IMR-90 (cell line): Measurements from ENCODE around the gene BLTP2. TPM values are rescaled to one million over a fixed set of nuclear protein-coding genes. Genes with fewer than 3 reads are reported as not detected.
A peak's percentile ranks its signal among the peaks of the same experiment; 100 is the strongest.

ENCODE experiments used
- ATAC-seq: fragments of 200-7000 bp; cut with Tn5 transposase; 2 replicates; pipeline ENCODE4 v1.9.1; 2020; ENCODE audit warnings: low read depth, mild to moderate bottlenecking, moderate library complexity
- BruUV-seq: library from RNA; stranded (reverse); fragments of 400-500 nt; replicated peaks from 2 replicates; lab custom pipeline; 2021; lab: Mats Ljungman, UMichigan
- CTCF ChIA-PET: fragments of 300-600 bp; formaldehyde crosslinking; extraction: SDS; loops from one replicate; lab custom pipeline; 2021; ENCODE audit warnings: antibody characterized with exemption; lab: Yijun Ruan, JAX
- POLR2A ChIA-PET: fragments of 300-600 bp; sonication (Branson Sonifier 250); formaldehyde crosslinking; loops from one replicate; lab custom pipeline; 2022; ENCODE audit warnings: antibody characterized with exemption; ENCODE audit not compliant: unreplicated experiment; lab: Charles Lee
- DNase-seq: peaks from one replicate; pipeline ENCODE4 v3.0.0; 2013
- H2AFZ ChIP-seq: replicated peaks from 2 replicates; pipeline ENCODE3; 2013; ENCODE audit warnings: low read length, mild to moderate bottlenecking; ENCODE audit not compliant: poor library complexity
- H2AK5ac ChIP-seq: 2 replicates; pipeline ENCODE4 v1.6.1; 2013; ENCODE audit warnings: low read depth, low read length, inconsistent platforms
- H2AK9ac ChIP-seq: replicated peaks from 2 replicates; pipeline ENCODE3; 2013; ENCODE audit warnings: mild to moderate bottlenecking, low read depth, low read length, moderate library complexity; ENCODE audit not compliant: poor library complexity
- H2BK120ac ChIP-seq: 2 replicates; pipeline ENCODE4 v1.6.1; 2013; ENCODE audit warnings: low read depth, low read length, inconsistent platforms
- H2BK15ac ChIP-seq: 3 replicates; pipeline ENCODE4 v1.6.1; 2013; ENCODE audit warnings: low read depth, low read length, inconsistent platforms
- H2BK20ac ChIP-seq: 2 replicates; pipeline ENCODE4 v1.6.1; 2013; ENCODE audit warnings: low read depth, mild to moderate bottlenecking, inconsistent platforms, low read length, moderate library complexity
- H2BK5ac ChIP-seq: 2 replicates; pipeline ENCODE4 v1.6.1; 2013; ENCODE audit warnings: mild to moderate bottlenecking, low read depth, low read length, inconsistent platforms; ENCODE audit not compliant: poor library complexity, severe bottlenecking
- H3K14ac ChIP-seq: replicated peaks from 2 replicates; pipeline ENCODE4 v1.6.1; 2013; ENCODE audit warnings: low read depth, low read length, inconsistent platforms
- H3K18ac ChIP-seq: 2 replicates; pipeline ENCODE4 v1.6.1; 2013; ENCODE audit warnings: low read depth, low read length, control low read depth
- H3K23ac ChIP-seq: 2 replicates; pipeline ENCODE4 v1.6.1; 2013; ENCODE audit warnings: low read depth, low read length, inconsistent platforms
- H3K27ac ChIP-seq: 2 replicates; pipeline ENCODE4 v1.5.1; 2013; ENCODE audit warnings: mild to moderate bottlenecking, control low read depth, low read length; ENCODE audit not compliant: insufficient read depth
- H3K27me3 ChIP-seq: 2 replicates; pipeline ENCODE4 v1.6.1; 2013; ENCODE audit warnings: low read length; ENCODE audit not compliant: control insufficient read depth, insufficient read depth
- H3K36me3 ChIP-seq: 2 replicates; pipeline ENCODE4 v1.6.1; 2013; ENCODE audit warnings: low read length, mixed read lengths; ENCODE audit not compliant: control insufficient read depth, insufficient read depth
- H3K4ac ChIP-seq: 2 replicates; pipeline ENCODE4 v1.6.1; 2013; ENCODE audit warnings: low read depth, low read length, inconsistent platforms
- H3K4me1 ChIP-seq: 2 replicates; pipeline ENCODE4 v1.6.1; 2013; ENCODE audit warnings: low read length, mixed read lengths; ENCODE audit not compliant: control insufficient read depth, insufficient read depth
- H3K4me2 ChIP-seq: 2 replicates; pipeline ENCODE4 v1.6.1; 2013; ENCODE audit warnings: low read depth, mild to moderate bottlenecking, control low read depth, low read length, moderate library complexity
- H3K4me3 ChIP-seq: 2 replicates; pipeline ENCODE4 v1.5.1; 2013; ENCODE audit warnings: low read depth, mild to moderate bottlenecking, control low read depth, low read length, moderate library complexity; ENCODE audit not compliant: insufficient read depth
- H3K56ac ChIP-seq: 2 replicates; pipeline ENCODE4 v1.6.1; 2013; ENCODE audit warnings: low read length, inconsistent platforms; ENCODE audit not compliant: insufficient read depth; ENCODE audit errors: extremely low read depth
- H3K79me1 ChIP-seq, 2 experiments: 2 replicates each; pipeline ENCODE4 v1.6.1; 2013; ENCODE audit warnings: low read length in 2 of 2, inconsistent platforms in 1 of 2, low read depth in 1 of 2
- H3K9ac ChIP-seq: 2 replicates; pipeline ENCODE4 v1.6.1; 2013; ENCODE audit warnings: low read depth, low read length, control low read depth
- H3K9me1 ChIP-seq: 2 replicates; pipeline ENCODE4 v1.6.1; 2013; ENCODE audit warnings: low read length, inconsistent platforms; ENCODE audit not compliant: insufficient read depth
- H3K9me3 ChIP-seq: 2 replicates; pipeline ENCODE4 v1.6.1; 2013; ENCODE audit warnings: low read length; ENCODE audit not compliant: control insufficient read depth, insufficient read depth
- H4K20me1 ChIP-seq: 2 replicates; pipeline ENCODE4 v1.6.1; 2013; ENCODE audit warnings: low read length, inconsistent platforms; ENCODE audit not compliant: insufficient read depth
- H4K5ac ChIP-seq: 2 replicates; pipeline ENCODE4 v1.6.1; 2013; ENCODE audit warnings: mild to moderate bottlenecking, low read depth, low read length, control low read depth
- H4K8ac ChIP-seq, 2 experiments: 2 replicates each; pipeline ENCODE4 v1.6.1; 2013; ENCODE audit warnings: low read depth in 2 of 2, low read length in 2 of 2, control low read depth in 1 of 2, inconsistent platforms in 1 of 2
- H4K91ac ChIP-seq: 2 replicates; pipeline ENCODE4 v1.6.1; 2013; ENCODE audit warnings: low read depth, low read length, inconsistent platforms; ENCODE audit not compliant: insufficient read depth
- BHLHE40 ChIP-seq: fragments of 150-350 bp; IDR thresholded peaks from 2 replicates; pipeline ENCODE4 v1.6.1; 2016; ENCODE audit warnings: mild to moderate bottlenecking, low read depth, low read length
- CEBPB ChIP-seq: IDR thresholded peaks from 2 replicates; pipeline ENCODE4 v1.6.1; 2012; ENCODE audit warnings: low read depth, low read length, improper control_type of control experiment
- CHD1 ChIP-seq: IDR thresholded peaks from 2 replicates; pipeline ENCODE4 v1.6.1; 2012; ENCODE audit warnings: low read depth, low read length, improper control_type of control experiment
- CTCF ChIP-seq: conservative IDR thresholded peaks from 2 replicates; pipeline ENCODE4 v1.5.1; 2012; ENCODE audit warnings: mild to moderate bottlenecking, low read depth, low read length, improper control_type of control experiment
- ELK1 ChIP-seq: fragments of 150-350 bp; IDR thresholded peaks from 2 replicates; pipeline ENCODE4 v1.6.1; 2016; ENCODE audit warnings: low read depth, mild to moderate bottlenecking, low read length, moderate library complexity, borderline replicate concordance
- FOS ChIP-seq: fragments of 150-350 bp; IDR thresholded peaks from 2 replicates; pipeline ENCODE4 v1.6.1; 2016; ENCODE audit warnings: low read depth, low read length
- MAFK ChIP-seq: IDR thresholded peaks from 2 replicates; pipeline ENCODE4 v1.6.1; 2012; ENCODE audit warnings: low read depth, low read length, improper control_type of control experiment
- POLR2A ChIP-seq: IDR thresholded peaks from 2 replicates; pipeline ENCODE4 v1.6.1; 2012; ENCODE audit warnings: mild to moderate bottlenecking, low read depth, low read length
- RAD21 ChIP-seq: IDR thresholded peaks from 2 replicates; pipeline ENCODE4 v1.6.1; 2012; ENCODE audit warnings: low read length, improper control_type of control experiment
- RCOR1 ChIP-seq: IDR thresholded peaks from 2 replicates; pipeline ENCODE4 v1.6.1; 2012; ENCODE audit warnings: mild to moderate bottlenecking, low read length, improper control_type of control experiment; ENCODE audit not compliant: insufficient replicate concordance
- RFX5 ChIP-seq: IDR thresholded peaks from 2 replicates; pipeline ENCODE4 v1.8.0; 2012; ENCODE audit warnings: low read depth, mild to moderate bottlenecking, low read length, moderate library complexity
- SMC3 ChIP-seq: fragments of 150-350 bp; IDR thresholded peaks from 2 replicates; pipeline ENCODE4 v1.6.1; 2016; ENCODE audit warnings: low read depth, mild to moderate bottlenecking, antibody characterized with exemption, low read length, moderate library complexity
- USF2 ChIP-seq: fragments of 150-350 bp; IDR thresholded peaks from 2 replicates; pipeline ENCODE4 v1.6.1; 2017; ENCODE audit warnings: mild to moderate bottlenecking, antibody characterized with exemption, low read length, low read depth
- WGBS, 2 experiments: methylation state at CpG; one replicate each; pipeline versions ENCODE4 v1.1.5 to v1.1.7; 2013; ENCODE audit warnings: missing lambda C conversion rate in 2 of 2; ENCODE audit not compliant: insufficient read length in 1 of 2; ENCODE audit errors: extremely low coverage in 2 of 2; 5-methylcytosine and 5-hydroxymethylcytosine counted together
- dilution Hi-C: fragments of 300-500 bp; cut with HindIII; formaldehyde crosslinking; loops from one replicate; pipeline ENCODE4 v1.14.3; 2018; ENCODE audit warnings: low sequenced_read_pairs; ENCODE audit not compliant: unreplicated experiment
- in situ Hi-C: fragments of 300-500 bp; cut with MboI; formaldehyde crosslinking; loops from 3 replicates; pipeline ENCODE4 v1.14.3; 2019; ENCODE audit warnings: low sequenced_read_pairs, inconsistent platforms, mixed read lengths
- intact Hi-C: fragments of 100-400 bp; cut with micrococcal nuclease; formaldehyde crosslinking; loops from 2 replicates; pipeline ENCODE4 v1.10.0; 2022
- polyA plus RNA-seq, 3 experiments: library from polyadenylated mRNA; depleted of rRNA; stranded (reverse); fragments of >200 nt; gene quantifications; 2 replicates each; pipeline ENCODE4 v1.2.3, GENCODE V29; 2012; ENCODE audit warnings: low replicate concordance in 1 of 3
- total RNA-seq: library from RNA; depleted of rRNA; stranded (reverse); fragments of >200 nt; gene quantifications from 2 replicates; pipeline ENCODE4 v1.2.3, GENCODE V29; 2012

BLTP2 gene
- total and polyA plus RNA-seq, 2 of the 4 experiments (the other 2 are of a cell fraction): 42.3 to 174 TPM

- H4K20me1 ChIP-seq: peaks cover 3% of the 10 kb centered on the region; the same call in 1 of the 2 replicates
- peak overlapping the region; percentile 41 for H3K4me2 ChIP-seq
- no peak overlapping the region for H2BK20ac ChIP-seq
- POLR2A ChIA-PET: no interaction called here
- H3K9me1 ChIP-seq: no peaks in the 10 kb centered on the region
- H3K18ac ChIP-seq: no peak overlapping the region
- no peak overlapping the region for H2AK5ac ChIP-seq
- no peak overlapping the region for H2BK120ac ChIP-seq
- TSS peak; percentile 31 for BruUV-seq
- H2AFZ ChIP-seq: no peak overlapping the region
- no peak overlapping the region for H4K5ac ChIP-seq
- peaks cover 16 to 32% of the 10 kb centered on the region in 2 experiments; a peak in 3 of 4 replicates for H3K79me1 ChIP-seq
- H3K14ac ChIP-seq: peak overlapping the region; percentile 73
- peaks cover 2% of the 10 kb centered on the region for H3K4me1 ChIP-seq
- intact Hi-C loops (no loop called here), in situ Hi-C loops (no loop called here), dilution Hi-C loops (no loop called here)
- H3K56ac ChIP-seq: no peak overlapping the region
- peak overlapping the region; percentile 59; the same call in 1 of the 2 replicates for H4K91ac ChIP-seq
- H2BK15ac ChIP-seq: no peak overlapping the region
- H3K4me3 ChIP-seq: peak overlapping the region; percentile 72; the same call in 1 of the 2 replicates
- H3K27ac ChIP-seq: no peak overlapping the region
- CTCF ChIA-PET: interaction anchor here (0.6 to 0.7 kb wide), 2 partner anchors 13 to 304 kb away, joined by 3 read pairs; no protein-coding TSS in a partner anchor
- H3K27me3 ChIP-seq: no peaks in the 10 kb centered on the region
- peak overlapping the region; percentile 54 for H3K23ac ChIP-seq
- no peak overlapping the region for H2AK9ac ChIP-seq
- TF ChIP-seq FOS: no peak
- TF ChIP-seq CEBPB: no peak
- no peak for TF ChIP-seq POLR2A
- TF ChIP-seq BHLHE40: no peak
- TF ChIP-seq CTCF: no peak
- TF ChIP-seq SMC3: no peak
- no peak for TF ChIP-seq CHD1
- no peak for TF ChIP-seq RCOR1
- no peak for TF ChIP-seq RAD21
- TF ChIP-seq RFX5: no peak
- TF ChIP-seq USF2: no peak
- TF ChIP-seq ELK1: no peak
- no peak for TF ChIP-seq MAFK
- H3K9me3 ChIP-seq: no peaks in the 10 kb centered on the region
- WGBS, 2 experiments: no CpG with 5 or more reads among the region's 5 CpGs
- H3K36me3 ChIP-seq: peaks cover 4% of the 10 kb centered on the region
- DNase-seq (no peak), ATAC-seq (no peak)
- no peak overlapping the region; the same call in 1 of the 2 replicates for H3K4ac ChIP-seq
- H3K9ac ChIP-seq: peak overlapping the region; percentile 53; the same call in 1 of the 2 replicates
- H4K8ac ChIP-seq: peak overlapping the region in 1 of 2 experiments; percentile 20; a peak in 2 of 4 replicates
- no peak overlapping the region for H2BK5ac ChIP-seq
These were observed 47.2 kb downstream of the BLTP2 start for GRCh38 chr17:28597606-28598383.
